Activated T-cell treated with anti-CD3 and anti-CD28 coated beads for 48 hours (primary cell): ENCODE measurements around the gene ANXA2R.

Experiments used
- DNase-seq: peaks from one replicate; pipeline ENCODE4 v3.0.0-alpha.2; 2020; ENCODE audit warnings: low read depth

ANXA2R gene

DNA sequence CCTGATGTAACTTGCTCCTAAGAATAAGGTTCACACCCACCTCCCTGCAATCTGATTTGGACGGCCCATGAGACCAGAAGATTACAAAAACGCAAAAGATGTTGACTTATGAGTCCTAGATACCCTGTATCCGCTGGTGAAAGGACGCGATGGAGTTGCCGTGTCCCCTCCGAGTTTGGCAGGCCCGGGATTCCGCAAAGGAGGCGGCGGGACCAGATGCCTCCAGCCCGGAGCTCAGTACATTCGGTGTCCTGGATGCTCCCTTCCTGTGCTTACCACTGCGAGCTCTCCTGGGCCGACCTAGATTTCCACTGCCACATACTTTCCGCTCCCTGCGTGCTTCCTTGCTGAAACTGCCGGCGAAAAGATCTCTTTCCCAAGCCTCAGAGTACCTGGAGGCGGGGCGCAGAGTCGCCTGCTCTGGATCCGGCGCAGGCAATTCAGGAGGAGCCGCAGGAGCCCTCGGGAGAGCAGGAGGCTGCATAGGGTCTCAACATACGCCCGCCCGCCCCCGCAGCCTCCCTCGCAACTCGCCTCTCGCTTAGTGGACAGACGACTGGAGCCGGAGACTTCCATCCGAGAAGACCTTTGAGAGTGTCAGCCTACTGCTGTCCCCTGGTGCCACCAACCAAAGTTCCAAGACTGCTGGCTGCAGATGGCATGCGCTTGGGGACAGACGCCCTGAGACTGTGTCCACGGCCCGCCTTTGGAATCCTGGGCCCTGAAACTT lies 39.8 kb downstream of the ANXA2R start:
- DNase-seq: no peak

DNA sequence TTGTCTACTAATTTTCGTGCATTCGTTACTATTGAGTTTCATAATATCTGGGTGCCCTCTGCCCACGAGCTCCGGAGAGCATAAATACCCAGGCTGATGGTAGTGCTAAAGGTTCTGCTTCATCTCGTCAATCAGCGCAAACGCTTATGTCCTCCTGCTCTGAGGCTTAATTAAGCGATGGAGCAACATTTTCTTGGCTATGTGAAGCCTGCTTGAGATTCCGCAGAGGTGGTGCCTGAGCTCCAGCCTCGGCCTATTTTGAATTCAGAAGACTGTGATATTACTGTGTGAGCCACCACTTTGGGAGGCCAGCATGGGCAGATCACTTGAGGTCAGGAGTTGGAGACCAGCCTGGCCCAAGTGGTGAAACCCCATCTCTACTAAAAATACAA lies 44.8 kb downstream of the ANXA2R start:
- DNase-seq: no peak

DNA sequence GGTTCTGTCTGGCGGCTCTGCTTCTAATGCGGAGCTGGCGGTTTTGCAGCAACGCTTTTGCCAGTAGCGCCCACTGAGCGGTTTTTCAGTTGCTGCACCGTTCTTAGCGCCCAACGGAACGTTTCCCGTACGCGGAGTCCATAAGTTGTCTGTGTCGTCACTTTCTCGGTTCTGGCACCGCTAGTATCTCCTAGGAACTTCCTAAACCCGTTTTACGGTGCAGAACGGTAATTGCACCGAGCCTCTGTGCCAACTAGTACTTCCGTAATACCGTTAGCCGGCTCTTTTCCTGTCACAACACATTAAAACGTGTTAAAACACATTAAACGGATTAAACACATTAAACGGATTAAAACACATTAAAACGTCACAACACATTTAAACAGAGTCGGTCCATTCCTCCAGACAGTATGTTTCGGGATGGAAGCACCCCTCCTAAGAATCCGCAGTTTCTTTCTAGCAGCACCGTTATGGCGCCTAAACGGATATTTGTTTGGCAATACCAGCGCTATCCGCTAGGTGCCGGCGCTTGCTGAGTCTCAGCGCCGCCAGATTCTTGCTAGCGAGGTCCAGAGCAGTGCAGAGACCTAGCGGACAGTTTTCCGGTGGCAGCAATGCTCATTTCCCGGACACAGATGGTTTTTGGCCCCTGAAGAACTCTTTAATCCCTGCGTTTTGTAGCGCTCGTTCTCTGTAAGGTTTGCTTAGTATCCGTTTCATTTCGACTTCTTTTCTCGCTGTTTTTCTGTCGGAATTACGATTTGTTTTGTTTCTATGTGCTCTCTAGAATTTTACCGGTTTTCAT lies 45.4 kb downstream of the ANXA2R start:
- peak; percentile 84 for DNase-seq

DNA sequence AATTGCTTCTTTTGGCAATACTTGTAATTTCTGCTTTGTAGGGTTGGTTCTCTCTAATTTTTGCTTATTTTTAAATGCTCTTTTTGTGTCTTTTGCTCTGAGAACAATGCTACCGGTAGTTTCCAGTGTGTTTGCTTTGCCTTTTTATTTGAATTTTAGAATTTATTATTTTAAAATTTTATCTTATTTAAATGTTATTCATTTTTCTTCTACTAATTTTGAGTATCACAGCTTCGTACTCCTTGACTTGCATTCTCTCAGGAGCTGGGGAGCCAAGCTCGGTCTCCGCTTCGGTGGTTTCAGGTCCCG lies 45.9 kb downstream of the ANXA2R start:
- DNase-seq: no peak

DNA sequence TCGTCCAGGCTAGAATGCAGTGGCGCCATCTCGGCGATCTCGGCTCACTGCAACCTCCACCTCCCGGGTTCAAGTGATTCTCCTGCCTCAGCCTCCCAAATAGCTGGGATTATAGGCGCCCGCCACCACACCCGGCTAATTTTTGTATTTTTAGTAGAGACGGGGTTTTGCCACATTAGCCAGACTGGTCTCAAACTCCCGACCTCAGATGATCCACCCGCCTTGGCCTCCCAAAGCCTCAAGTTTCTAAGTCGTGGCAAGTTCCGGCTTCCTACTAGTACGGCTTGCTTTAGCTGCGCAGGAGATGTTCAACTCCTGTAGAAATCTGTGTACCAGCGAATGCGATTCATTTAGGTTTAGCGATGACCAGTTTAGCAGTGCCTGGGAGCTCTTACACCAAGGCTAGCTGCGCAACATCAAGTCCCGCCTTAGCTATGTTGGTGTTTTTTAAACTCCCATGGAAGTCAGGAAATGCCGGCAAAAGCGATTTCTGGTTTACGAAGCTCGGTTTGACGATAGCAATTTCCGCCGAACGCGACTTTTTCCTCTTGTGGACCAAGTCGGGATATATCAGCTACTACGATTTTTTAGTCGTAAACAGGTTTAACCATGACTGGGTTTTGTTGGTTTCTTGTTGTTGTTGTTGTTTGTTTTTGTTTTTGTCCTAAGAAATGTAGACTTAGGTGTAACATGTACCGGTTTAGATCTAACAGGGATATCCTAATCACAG lies 46.4 kb downstream of the ANXA2R start:
- DNase-seq: peak; percentile 29

DNA sequence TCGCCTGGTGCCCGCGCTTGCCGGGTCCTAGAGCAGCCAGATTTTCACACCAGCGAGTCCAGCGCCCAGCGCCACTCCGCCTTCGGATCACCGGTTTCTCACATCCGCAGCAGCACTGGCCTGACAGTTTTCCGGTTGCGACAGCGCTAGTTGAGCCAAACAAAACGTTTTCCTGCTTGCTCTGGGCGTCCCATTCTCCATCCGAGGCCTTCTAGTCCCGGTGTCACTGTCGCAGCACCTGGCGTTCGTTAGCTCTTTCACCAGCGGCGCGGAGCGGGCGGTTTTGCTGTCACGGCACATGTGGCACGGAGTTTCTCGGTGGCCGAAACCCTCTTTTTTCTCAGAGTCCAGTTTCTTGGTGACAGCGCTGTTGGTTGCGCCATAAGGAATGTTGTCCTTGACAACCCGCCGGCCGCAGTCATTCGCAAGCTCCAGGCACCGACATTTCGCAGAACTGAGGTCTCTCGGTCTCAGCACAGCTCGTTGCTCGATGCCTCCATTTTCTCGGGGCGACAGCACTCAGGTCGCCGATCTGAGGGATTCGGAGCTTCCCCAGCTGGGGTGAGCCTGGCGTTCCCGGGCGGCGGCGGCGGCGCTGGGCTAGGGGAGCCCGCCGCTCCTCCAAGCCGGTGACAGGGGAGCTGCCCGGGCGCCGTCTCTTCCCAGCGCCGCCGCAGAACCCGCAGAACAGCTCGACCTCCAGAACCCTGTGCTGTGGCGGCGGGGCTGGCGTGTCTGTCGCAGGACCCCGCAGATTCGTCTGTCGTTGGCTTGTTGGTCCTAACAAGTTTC lies 47.8 kb downstream of the ANXA2R start:
- DNase-seq: peak; percentile 58

DNA sequence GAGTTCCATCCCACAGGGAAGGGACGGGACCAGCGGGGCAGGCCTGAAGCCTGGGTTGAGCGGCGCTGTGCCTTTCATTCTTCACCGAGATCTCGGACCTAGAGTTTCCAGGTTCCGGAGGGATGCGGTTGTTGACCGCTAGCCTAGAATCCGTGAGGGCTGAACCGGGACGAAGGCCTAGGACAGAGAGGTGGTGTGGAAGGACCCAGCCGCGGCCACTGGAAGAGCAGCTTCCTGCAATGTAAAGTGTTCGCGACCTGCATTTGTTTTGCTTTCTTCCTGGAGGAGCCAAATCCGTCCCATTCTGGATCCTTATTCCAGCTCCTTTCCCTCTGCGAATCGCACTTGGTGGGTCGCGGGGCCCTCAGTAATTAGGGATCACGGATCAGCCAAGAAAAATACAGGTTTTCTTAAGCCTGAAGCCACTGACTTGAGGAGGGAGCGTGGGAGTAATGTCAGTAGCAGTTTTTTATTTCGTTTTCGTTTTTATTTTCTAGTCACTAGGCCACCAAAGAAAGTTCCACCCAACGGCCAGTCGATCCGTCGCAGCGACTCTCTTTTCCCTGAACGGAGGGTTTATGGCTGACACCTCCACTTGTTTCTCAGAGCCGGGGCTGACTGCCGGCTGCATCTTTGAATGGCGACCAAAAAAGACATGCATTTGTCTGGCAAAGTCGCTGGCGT lies 48.6 kb downstream of the ANXA2R start:
- DNase-seq: peak; percentile 18

DNA sequence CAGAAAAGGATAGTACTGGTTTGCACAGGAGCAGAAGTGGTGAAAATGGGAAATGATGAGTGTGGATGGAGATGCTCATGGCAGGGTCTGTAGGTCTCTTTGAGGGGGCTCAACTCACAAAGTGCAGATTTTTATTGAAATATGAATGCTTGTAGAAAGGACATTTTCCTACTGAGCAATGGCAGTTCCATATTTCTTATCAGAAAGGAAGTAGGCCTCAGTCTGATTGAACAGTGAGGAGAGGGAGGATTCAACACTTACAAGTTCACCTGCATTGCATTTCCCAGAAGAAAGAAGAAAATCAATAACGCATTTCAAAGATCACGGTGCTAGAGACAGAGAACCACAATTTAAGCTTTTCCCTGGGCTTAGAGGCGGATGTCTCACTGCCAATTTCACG lies 49.2 kb downstream of the ANXA2R start:
- no peak for DNase-seq
